22Rv1 (cell line): ENCODE measurements around the gene CLEC19A.

Experiments used
- H3K27ac ChIP-seq: fragments of 450-650 bp; 2 replicates; pipeline ENCODE4 v1.5.1; 2017
- ZFX ChIP-seq: fragments of 450-650 bp; IDR thresholded peaks from 2 replicates; pipeline ENCODE4 v1.6.1; 2017; ENCODE audit warnings: antibody characterized with exemption, borderline replicate concordance
- TF ChIP-seq, protein P1 (sequence below): fragments of 450-650 bp; IDR thresholded peaks from 2 replicates; pipeline ENCODE4 v1.5.1; 2017; ENCODE audit warnings: mild to moderate bottlenecking

Gene CLEC19A

DNA sequence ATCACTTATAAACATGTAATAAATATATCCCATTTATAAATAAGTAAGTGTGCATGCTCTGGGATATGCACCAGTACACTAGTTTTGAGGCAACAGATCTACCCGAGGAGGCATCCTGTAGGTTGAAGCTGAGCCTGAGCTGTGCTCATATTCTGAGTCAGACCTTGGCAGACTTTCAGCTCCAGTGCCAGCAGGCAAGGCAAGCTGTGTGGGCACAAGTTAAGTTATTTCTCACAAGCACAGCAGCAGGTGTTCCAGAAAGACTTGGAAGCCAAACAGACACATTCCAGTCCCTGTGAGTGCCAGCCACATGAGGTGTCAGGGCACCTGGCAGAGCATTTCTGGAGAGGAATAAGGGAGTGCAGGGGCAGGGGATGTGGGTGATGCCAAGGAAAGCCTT lies 1.3 kb upstream of the CLEC19A start:
- H3K27ac ChIP-seq: no peak overlapping the region

DNA sequence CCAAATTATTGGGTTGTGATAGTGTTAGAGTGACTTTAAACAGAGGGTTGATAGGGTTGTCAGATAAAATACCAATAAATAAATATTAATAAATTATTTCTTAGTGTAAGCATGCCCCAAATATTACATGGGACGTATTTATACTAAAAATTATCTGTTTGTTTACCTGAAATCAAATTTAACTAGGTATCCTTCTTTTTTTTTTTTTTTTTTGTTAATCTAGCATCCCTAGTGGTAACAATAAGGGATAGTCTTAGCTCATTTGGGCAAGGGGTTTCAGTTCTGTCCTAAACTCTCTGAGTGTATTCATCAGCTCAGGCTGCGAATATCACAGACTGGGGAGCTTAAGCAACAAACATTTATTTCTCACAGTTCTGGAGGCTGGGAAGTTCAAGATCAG lies 1.3 kb downstream of the CLEC19A start:
- TF ChIP-seq ZFX: no peak
- TF ChIP-seq, protein P1, sequence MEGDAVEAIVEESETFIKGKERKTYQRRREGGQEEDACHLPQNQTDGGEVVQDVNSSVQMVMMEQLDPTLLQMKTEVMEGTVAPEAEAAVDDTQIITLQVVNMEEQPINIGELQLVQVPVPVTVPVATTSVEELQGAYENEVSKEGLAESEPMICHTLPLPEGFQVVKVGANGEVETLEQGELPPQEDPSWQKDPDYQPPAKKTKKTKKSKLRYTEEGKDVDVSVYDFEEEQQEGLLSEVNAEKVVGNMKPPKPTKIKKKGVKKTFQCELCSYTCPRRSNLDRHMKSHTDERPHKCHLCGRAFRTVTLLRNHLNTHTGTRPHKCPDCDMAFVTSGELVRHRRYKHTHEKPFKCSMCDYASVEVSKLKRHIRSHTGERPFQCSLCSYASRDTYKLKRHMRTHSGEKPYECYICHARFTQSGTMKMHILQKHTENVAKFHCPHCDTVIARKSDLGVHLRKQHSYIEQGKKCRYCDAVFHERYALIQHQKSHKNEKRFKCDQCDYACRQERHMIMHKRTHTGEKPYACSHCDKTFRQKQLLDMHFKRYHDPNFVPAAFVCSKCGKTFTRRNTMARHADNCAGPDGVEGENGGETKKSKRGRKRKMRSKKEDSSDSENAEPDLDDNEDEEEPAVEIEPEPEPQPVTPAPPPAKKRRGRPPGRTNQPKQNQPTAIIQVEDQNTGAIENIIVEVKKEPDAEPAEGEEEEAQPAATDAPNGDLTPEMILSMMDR: no peak
- no peak overlapping the region for H3K27ac ChIP-seq

More for the DNA sequence above, 1.3 kb upstream of the CLEC19A start:
- TF ChIP-seq ZFX: no peak
- TF ChIP-seq, protein P1: no peak

DNA sequence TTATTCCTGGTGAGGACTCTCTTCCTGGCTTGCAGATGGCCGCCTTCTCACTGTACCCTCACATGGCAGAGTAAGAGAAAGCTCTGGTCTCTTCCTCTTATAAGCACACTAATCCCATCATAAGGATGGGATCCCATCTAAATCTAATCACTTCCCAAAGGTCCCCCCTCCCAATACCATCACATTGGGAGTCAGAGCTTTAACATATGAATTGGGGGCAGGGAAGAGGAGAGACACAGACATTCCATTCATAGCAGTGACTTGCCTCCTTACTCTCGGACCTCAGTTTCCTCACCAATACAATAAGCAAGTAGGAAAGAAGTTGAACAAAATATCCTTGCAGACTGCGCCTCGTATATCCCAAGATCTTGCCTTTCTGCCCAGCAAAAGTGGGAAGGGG lies 1.7 kb downstream of the CLEC19A start:
- no peak overlapping the region for H3K27ac ChIP-seq
- TF ChIP-seq, protein P1: no peak
- no peak for TF ChIP-seq ZFX

DNA sequence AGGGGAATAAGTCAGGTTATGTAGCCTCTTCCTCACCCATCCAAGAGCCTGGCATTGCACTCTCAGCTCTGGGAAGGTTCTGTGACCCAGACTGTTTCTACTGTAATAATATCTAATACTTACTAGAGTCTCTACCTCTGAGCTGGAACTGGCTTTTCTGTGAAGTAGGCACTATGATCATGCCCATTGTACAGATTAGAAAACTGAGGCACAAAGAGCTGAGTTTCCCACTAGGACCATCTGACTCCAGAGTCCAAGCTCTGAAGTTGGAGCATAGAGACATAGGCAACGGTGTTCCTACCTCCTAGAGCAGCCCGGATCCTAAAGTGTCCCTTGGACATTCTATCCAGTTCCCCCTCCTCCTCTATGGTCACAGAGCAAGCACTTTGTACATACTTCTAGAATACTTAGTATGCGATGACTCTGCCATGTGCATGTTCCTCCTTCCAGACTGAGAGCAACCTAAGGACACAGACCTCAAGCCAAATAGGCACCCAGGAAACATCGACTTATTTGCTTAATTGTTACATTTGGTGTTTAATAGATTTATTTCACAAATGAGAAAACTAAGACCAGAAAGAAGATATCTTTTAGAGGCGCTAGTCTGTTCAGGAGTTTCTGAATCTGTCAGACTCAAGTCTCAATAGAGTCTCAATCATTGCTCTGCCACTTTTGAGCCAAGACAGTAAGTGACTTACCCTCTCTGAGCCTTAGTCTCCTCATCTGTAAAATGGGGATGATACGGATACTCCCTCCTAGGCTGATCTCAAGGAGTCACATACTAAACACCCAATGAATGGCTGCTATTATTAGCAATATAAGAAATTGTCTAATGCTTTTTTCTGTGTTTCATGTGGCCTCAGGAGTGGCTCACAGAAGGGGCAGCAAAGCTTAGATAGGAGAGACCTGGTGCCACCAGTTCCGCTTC lies 3.6 kb downstream of the CLEC19A start:
- H3K27ac ChIP-seq: no peak overlapping the region
- TF ChIP-seq, protein P1: no peak
- no peak for TF ChIP-seq ZFX

DNA sequence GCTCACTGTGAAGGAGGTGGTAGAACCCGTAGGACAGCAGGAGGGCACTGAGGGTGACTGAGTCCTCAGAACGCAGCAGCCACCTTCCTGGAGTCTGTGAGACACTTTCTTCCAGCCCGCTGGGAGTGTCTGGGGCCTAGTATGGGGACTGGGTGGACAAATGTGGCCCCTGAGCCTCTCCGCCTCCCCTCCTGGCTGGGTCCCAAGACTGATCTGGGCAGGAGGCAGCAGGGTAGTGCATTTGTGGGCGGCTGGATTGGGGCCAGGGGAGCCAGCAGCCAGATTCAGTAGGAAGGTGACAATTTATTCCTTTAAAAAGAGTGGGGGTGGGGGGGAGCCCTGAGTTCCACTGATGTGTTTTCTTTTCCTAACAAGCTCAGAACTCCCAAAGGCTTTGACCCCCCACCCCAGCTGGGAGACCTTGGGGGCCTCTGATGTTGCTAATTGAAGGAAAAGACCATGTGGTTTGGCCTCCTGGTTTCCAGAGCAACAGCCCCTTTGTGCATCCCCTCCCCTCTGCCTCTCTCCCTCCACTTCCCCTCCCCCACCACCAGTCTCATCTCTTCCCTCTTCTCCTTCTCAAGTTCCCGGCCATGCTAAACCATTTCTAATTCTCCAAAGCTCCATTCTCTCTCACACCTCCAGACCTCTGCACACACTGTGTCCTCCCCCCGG lies 4.4 kb downstream of the CLEC19A start:
- H3K27ac ChIP-seq: no peak overlapping the region
- TF ChIP-seq, protein P1: no peak
- TF ChIP-seq ZFX: no peak

DNA sequence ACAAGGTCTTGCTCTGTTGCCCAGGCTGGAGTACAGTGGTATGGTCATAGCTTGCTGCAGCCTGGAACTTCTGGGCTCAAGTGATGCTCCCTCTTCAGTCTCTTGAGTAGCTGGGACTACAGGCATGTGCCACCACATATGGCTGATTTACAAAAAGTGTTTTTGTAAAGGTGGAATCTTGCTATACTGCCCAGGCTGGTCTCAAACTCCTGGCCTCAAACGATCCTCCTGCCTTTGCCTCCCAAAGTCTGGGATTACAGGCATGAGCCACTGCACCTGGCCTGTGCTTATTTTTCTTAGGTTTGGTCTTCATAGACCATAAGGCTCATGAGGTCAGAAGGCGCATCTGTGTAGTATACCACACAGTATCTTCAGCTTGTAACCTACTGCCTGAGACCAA lies 5.3 kb downstream of the CLEC19A start:
- H3K27ac ChIP-seq: no peak overlapping the region
- TF ChIP-seq, protein P1: no peak
- no peak for TF ChIP-seq ZFX

DNA sequence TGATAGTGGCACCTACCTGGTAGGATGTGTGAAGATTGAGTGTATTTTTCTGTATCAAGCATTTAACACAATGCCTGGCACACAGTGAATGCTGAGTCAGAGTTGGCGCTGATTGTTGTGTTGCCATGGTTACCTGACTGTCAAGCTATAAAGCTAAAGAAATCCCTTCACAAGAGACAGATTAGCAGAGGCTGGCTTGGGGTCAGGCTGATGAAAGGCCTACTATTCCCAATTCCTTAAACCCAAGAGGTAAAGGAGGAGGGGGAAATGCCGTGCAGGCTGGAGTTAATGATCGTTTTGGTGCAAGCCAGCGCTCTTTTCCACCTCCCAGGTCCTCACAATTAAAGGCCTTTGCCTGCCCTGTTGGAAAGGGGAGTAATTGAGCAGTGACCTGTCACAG lies 5.9 kb downstream of the CLEC19A start:
- no peak overlapping the region for H3K27ac ChIP-seq
- TF ChIP-seq, protein P1: no peak
- TF ChIP-seq ZFX: no peak
